Stomach (tissue), 9 donors: Measurements from ENCODE around the gene CHST11. TPM values are rescaled to one million over a fixed set of nuclear protein-coding genes. Genes with fewer than 3 reads are reported as not detected.
A peak's percentile ranks its signal among the peaks of the same experiment; 100 is the strongest.

ENCODE experiments used
- DNase-seq, 2 donors: peaks; one replicate each; pipeline versions ENCODE4 v3.0.0 to v3.0.0-alpha.2; 2013 to 2019
- H3K27ac ChIP-seq, 5 donors: fragments of 200-600 bp in 4 of 5; sonication (generic) in 4 of 5; one replicate each; pipeline ENCODE4 v1.5.1; 2013 to 2019; ENCODE audit warnings: mild to moderate bottlenecking in 1 of 5, moderate library complexity in 1 of 5
- H3K27me3 ChIP-seq, 3 donors: fragments of 200-600 bp; sonication (generic); one replicate each; pipeline ENCODE4 v1.5.1; 2017 to 2019; ENCODE audit warnings: mixed run types in 1 of 3
- H3K36me3 ChIP-seq, 4 donors: fragments of 200-600 bp; sonication (generic); 1 replicate in 3 of 4; 2 replicates in 1 of 4; pipeline ENCODE4 v1.5.1; 2016 to 2019
- H3K4me1 ChIP-seq, 4 donors: fragments of 200-600 bp; sonication (generic); one replicate each; pipeline ENCODE4 v1.5.1; 2016 to 2019
- H3K4me3 ChIP-seq, 4 donors: fragments of 200-600 bp; sonication (generic) in 3 of 4; one replicate each; pipeline ENCODE4 v1.5.1; 2016 to 2019; ENCODE audit warnings: mild to moderate bottlenecking in 1 of 4
- H3K9me3 ChIP-seq, 4 donors: fragments of 200-600 bp; sonication (generic); one replicate each; pipeline ENCODE4 v1.5.1; 2016 to 2019
- CTCF ChIP-seq, 7 experiments: fragments of 450-650 bp in 4 of 7; fragments of 200-600 bp in 3 of 7; sonication (generic) in 3 of 7; IDR thresholded peaks; one replicate each; pipeline ENCODE4 v1.5.1; 2016 to 2019; ENCODE audit warnings: antibody characterized with exemption in 7 of 7, control low read depth in 2 of 7, mild to moderate bottlenecking in 1 of 7
- EP300 ChIP-seq: sonication (generic); formaldehyde crosslinking; IDR thresholded peaks from one replicate; pipeline ENCODE4 v1.6.1; 2017; ENCODE audit warnings: antibody characterized with exemption
- POLR2A ChIP-seq, 4 donors: fragments of 450-650 bp; IDR thresholded peaks; one replicate each; pipeline ENCODE4 v1.6.1; 2016; ENCODE audit warnings: antibody characterized with exemption in 4 of 4, control low read depth in 2 of 4, mild to moderate bottlenecking in 1 of 4, moderate library complexity in 1 of 4
- POLR2AphosphoS5 ChIP-seq, 3 donors: sonication (generic); formaldehyde crosslinking; IDR thresholded peaks; one replicate each; pipeline ENCODE4 v1.6.1; 2016; ENCODE audit warnings: antibody characterized with exemption in 3 of 3
- WGBS, 5 donors: extraction: QIAGEN DNeasy Blood & Tissue Kit in 3 of 5; methylation state at CpG; one replicate each; pipeline versions ENCODE4 v1.1.5 to v1.1.7; 2013 to 2018; 5-methylcytosine and 5-hydroxymethylcytosine counted together
- intact Hi-C: fragments of 100-400 bp; cut with DNase I; formaldehyde crosslinking; loops from one replicate; pipeline ENCODE4 v1.15.1; 2023; ENCODE audit warnings: low total_unique reads
- polyA plus RNA-seq, 3 donors: library from polyadenylated mRNA; stranded (reverse); fragments of 200-250 nt; gene quantifications; one replicate each; pipeline ENCODE4 v1.2.3, GENCODE V29; 2013
- total RNA-seq, 5 donors: library from RNA; depleted of rRNA; stranded (reverse); fragments of >200 nt; gene quantifications; one replicate each; pipeline versions ENCODE4 v1.1.0 to v1.2.3, GENCODE V29; 2014 to 2016
- donor health status: healthy with polysubstance abuse.
- donor health status: Bipolar disorder and iron deficiency.
- donor health status: healthy.

Gene CHST11
- total and polyA plus RNA-seq, 8 donors = 2.3 to 192 (median 18.6) TPM

GRCh38 chr12:104701301-104701700 is 244.6 kb downstream of the CHST11 start:
- DNase-seq = no peak
- no peak overlapping the region for H3K27ac ChIP-seq
- no peaks in the 10 kb centered on the region for H3K27me3 ChIP-seq
- peaks cover 0 to 21% (median 2%) of the 10 kb centered on the region in 4 donors for H3K4me1 ChIP-seq
- 90 to 94% (median 92%) methylated on average over 7 of the region's 7 CpGs for WGBS, 5 donors
- no peak overlapping the region for H3K4me3 ChIP-seq
- no peaks in the 10 kb centered on the region for H3K9me3 ChIP-seq
- intact Hi-C loops = no loop called here
- no peaks in the 10 kb centered on the region for H3K36me3 ChIP-seq
- TF ChIP-seq CTCF (IDR thresholded peaks at IDR 0.05) (no peak), POLR2A (IDR thresholded peaks at IDR 0.05) (no peak), POLR2AphosphoS5 (IDR thresholded peaks at IDR 0.05) (no peak), EP300 (no peak)

DNA sequence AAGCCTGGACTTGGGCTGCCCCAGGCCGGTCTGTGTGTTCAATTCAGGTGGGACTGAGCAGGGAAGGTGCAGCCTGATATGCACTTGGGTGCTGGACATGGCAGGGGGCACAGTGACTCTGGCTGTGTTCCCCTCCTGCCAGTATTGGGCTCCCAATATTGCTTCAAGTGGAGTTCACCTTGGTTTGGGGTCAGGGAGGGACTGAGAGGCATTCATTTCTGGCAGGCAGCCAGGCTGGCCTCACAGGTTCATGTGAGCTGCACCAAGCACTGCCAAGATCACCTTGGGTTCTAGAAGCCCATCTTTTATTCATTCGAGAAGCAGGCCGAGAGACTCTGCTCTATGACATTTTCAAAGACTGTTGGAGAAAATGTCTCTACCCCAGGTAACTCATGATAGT is 245.0 kb downstream of the CHST11 start:
- TF ChIP-seq CTCF (IDR thresholded peaks at IDR 0.05) = no peak
- no peak for TF ChIP-seq POLR2A (IDR thresholded peaks at IDR 0.05)
- no peak for TF ChIP-seq EP300
- TF ChIP-seq POLR2AphosphoS5 (IDR thresholded peaks at IDR 0.05) = no peak

GRCh38 chr12:104702565-104703139 is 245.9 kb downstream of the CHST11 start:
- intact Hi-C loops = no loop called here
- peak in 1 of 2 donors; percentile 72 for DNase-seq
- WGBS, 5 donors = 71 to 85% (median 81%) methylated on average over 21 of the region's 21 CpGs

More for the DNA sequence above, 245.0 kb downstream of the CHST11 start:
- DNase-seq = peak; percentile 56 to 65
- Histone ChIP-seq H3K4me3 (no peak overlapping the region), H3K36me3 (no peaks in the 10 kb centered on the region), H3K27me3 (no peaks in the 10 kb centered on the region), H3K27ac (no peak overlapping the region), H3K9me3 (no peaks in the 10 kb centered on the region), H3K4me1 (peaks cover 0 to 21% (median 2%) of the 10 kb centered on the region in 4 donors)
- WGBS, 5 donors = 88 to 100% (median 94%) methylated on average over 3 of the region's 3 CpGs
- intact Hi-C loops = no loop called here

DNA sequence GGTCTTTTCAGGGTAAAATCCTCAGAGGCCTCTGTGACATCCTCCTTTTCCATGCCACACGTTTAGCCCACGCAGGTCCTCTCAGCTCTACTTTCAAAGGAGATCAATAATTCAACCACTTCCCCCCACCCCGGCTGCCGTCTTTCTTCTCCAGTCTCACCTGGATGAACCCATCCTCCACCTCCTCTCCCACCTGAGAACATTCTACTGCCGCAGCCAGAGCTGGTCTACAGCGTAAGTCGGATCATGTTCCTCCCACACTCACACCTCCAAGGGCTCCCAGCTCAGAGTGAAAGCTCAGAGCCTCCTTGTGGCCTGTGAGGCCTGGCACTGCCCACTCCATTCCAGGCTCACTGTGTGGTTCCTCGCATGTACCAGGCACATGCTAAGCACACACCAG is 246.6 kb downstream of the CHST11 start:
- H3K9me3 ChIP-seq = no peaks in the 10 kb centered on the region
- peaks cover 0 to 20% (median 2%) of the 10 kb centered on the region in 4 donors for H3K4me1 ChIP-seq
- 93 to 96% (median 95%) methylated on average over 8 of the region's 8 CpGs for WGBS, 5 donors
- no peak overlapping the region for H3K4me3 ChIP-seq
- no peak for DNase-seq
- H3K27me3 ChIP-seq = no peaks in the 10 kb centered on the region
- no peak overlapping the region for H3K27ac ChIP-seq
- intact Hi-C loops = no loop called here
- TF ChIP-seq CTCF (IDR thresholded peaks at IDR 0.05) = no peak
- no peak for TF ChIP-seq POLR2A (IDR thresholded peaks at IDR 0.05)
- no peak for TF ChIP-seq EP300
- no peak for TF ChIP-seq POLR2AphosphoS5 (IDR thresholded peaks at IDR 0.05)
- no peaks in the 10 kb centered on the region for H3K36me3 ChIP-seq

More at GRCh38 chr12:104702565-104703139, 245.9 kb downstream of the CHST11 start:
- no peaks in the 10 kb centered on the region for H3K9me3 ChIP-seq
- H3K36me3 ChIP-seq = no peaks in the 10 kb centered on the region
- H3K27ac ChIP-seq = no peak overlapping the region
- peaks cover 0 to 25% (median 2%) of the 10 kb centered on the region in 4 donors for H3K4me1 ChIP-seq
- H3K27me3 ChIP-seq = no peaks in the 10 kb centered on the region
- TF ChIP-seq POLR2AphosphoS5 (IDR thresholded peaks at IDR 0.05) (peak in 1 of 3 donors; percentile 21), POLR2A (IDR thresholded peaks at IDR 0.05) (no peak)
- no peak overlapping the region for H3K4me3 ChIP-seq

DNA sequence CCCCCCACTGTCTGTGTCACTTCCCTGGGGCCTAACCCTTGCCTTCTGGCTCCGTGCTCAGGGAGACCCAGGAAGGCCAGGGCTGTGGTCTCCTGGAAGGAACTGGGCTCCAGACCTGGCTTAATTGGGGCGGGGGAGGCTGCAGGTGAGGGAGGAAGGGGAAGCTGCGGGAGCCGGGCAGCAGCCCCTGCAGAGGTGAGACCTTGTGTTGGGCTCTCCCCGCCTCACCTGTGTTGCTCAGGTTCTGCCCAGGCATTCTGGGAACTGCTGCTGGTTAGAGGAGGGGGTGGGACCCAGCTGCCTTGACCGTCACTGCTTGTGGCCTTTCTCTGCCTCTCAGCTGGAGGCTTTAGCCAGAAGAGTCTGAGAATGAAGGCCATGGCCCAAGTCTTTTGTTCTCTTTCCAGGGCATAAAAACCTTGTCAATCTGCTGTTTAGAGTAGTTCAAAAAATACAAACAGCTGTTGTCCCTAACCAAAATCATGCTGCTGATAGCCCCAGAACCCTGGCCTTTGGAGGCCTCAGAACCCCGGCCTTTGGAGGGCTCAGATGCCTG is 247.6 kb downstream of the CHST11 start:
- H3K36me3 ChIP-seq = no peaks in the 10 kb centered on the region
- H3K4me3 ChIP-seq = no peak overlapping the region
- DNase-seq = no peak
- 92 to 96% (median 93%) methylated on average over 6 to 7 of the region's 7 CpGs for WGBS, 5 donors
- TF ChIP-seq POLR2AphosphoS5 (IDR thresholded peaks at IDR 0.05) (no peak), POLR2A (IDR thresholded peaks at IDR 0.05) (no peak), EP300 (no peak), CTCF (IDR thresholded peaks at IDR 0.05) (no peak)
- intact Hi-C loops = no loop called here
- H3K9me3 ChIP-seq = no peaks in the 10 kb centered on the region
- H3K4me1 ChIP-seq = peaks cover 0 to 13% (median 2%) of the 10 kb centered on the region in 4 donors
- H3K27me3 ChIP-seq = no peaks in the 10 kb centered on the region
- H3K27ac ChIP-seq = no peak overlapping the region
